ENCODE data around the gene STX11. TPM values are rescaled to one million over a fixed set of nuclear protein-coding genes. Genes with fewer than 3 reads are reported as not detected.

STX11 gene
- total and polyA plus RNA-seq, 8 donors = 1.8 to 31.3 (median 2.5) TPM

GRCh38 chr6:144106206-144106605 lies 44.1 kb upstream of the STX11 start:
- DNase-seq = peak in 2 of 4 donors; percentile 16 to 38
- peak overlapping the region in 1 of 2 donors; percentile 30 for H3K27ac ChIP-seq
- H3K4me3 ChIP-seq = no peak overlapping the region
- intact Hi-C loops (cut with DNase I) = loop anchor here in 1 of 2 donors (5.0 kb wide), 1 partner anchor 111 kb away; no protein-coding TSS in a partner anchor
- H3K36me3 ChIP-seq = no peaks in the 10 kb centered on the region
- no peak for TF ChIP-seq CTCF (IDR thresholded peaks at IDR 0.05)
- no peaks in the 10 kb centered on the region for H3K9me3 ChIP-seq
- no peaks in the 10 kb centered on the region for H3K4me1 ChIP-seq
- peak; percentile 76 for ATAC-seq
- H3K27me3 ChIP-seq = no peaks in the 10 kb centered on the region

DNA sequence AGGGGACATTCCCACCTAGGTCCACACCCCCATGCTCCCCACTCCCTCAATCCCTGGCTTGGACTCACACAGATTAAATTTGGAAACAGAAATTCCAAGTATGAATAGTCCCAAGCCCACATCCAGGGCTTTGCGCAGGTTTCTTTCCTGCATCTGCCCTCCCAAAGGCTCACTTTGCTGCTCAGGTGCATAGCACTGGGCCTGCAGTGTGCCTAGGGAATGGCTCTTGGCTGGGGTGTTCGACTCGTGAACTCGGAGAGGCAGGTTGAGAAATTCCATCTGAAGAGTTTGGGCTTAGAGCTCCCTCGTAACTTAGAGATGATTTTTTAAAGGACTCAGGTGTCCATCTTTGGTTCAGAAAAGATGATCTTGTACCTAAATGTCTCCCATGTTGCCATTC lies 40.1 kb upstream of the STX11 start:
- intact Hi-C loops (cut with DNase I) = no loop called here
- H3K36me3 ChIP-seq = no peaks in the 10 kb centered on the region
- no peaks in the 10 kb centered on the region for H3K27me3 ChIP-seq
- DNase-seq (no peak), ATAC-seq (peak; percentile 65)
- no peaks in the 10 kb centered on the region for H3K9me3 ChIP-seq
- no peak for TF ChIP-seq CTCF (IDR thresholded peaks at IDR 0.05)
- no peaks in the 10 kb centered on the region for H3K4me1 ChIP-seq
- H3K27ac ChIP-seq = peak overlapping the region; percentile 34 to 38
- no peak overlapping the region for H3K4me3 ChIP-seq

DNA sequence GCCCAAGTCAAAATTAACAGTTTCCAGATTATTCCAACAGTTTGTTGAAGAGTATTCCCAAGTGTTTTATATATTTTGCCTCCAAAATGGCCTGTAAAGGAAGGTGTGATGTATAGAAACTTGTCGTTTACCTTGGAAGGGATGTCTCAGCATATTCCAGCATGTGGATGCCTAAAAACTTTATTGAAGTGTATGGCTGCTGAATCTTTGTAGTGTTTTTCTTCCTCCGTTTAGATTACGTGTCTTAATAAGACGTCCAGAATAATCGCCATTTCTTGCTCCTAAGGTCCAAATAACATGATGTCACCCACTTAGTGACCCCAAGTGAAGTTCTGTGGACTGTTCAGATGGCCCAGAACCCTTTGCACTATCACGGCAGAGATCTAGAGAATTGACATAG lies 37.0 kb upstream of the STX11 start:
- no peaks in the 10 kb centered on the region for H3K4me1 ChIP-seq
- no peak overlapping the region for H3K4me3 ChIP-seq
- no peak for TF ChIP-seq CTCF (IDR thresholded peaks at IDR 0.05)
- ATAC-seq (no peak), DNase-seq (no peak)
- H3K9me3 ChIP-seq = no peaks in the 10 kb centered on the region
- intact Hi-C loops (cut with DNase I) = no loop called here
- no peaks in the 10 kb centered on the region for H3K36me3 ChIP-seq
- H3K27ac ChIP-seq = no peak overlapping the region
- no peaks in the 10 kb centered on the region for H3K27me3 ChIP-seq

DNA sequence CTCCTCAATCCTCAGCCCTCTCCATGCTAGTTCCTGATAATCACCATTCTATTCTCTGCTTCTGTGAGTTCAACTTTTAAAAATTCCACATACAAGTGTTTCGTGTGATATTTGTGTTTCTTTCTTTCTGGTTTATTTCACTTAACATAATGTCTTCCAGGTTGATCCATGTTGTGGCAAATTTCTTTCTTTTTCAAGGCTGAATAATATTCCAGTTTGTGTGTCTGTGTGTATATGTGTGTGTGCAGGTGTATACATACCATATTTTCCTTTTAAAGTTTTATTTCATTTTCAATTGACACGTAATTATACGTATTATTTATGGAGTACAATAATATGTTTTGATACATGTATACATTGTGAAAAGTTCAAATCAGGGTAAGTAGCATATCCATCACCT lies 35.1 kb upstream of the STX11 start:
- Histone ChIP-seq H3K36me3 (no peaks in the 10 kb centered on the region), H3K4me3 (no peak overlapping the region), H3K27me3 (no peaks in the 10 kb centered on the region), H3K4me1 (no peaks in the 10 kb centered on the region), H3K9me3 (no peaks in the 10 kb centered on the region), H3K27ac (no peak overlapping the region)
- ATAC-seq (no peak), DNase-seq (no peak)
- TF ChIP-seq CTCF (IDR thresholded peaks at IDR 0.05) = no peak
- intact Hi-C loops (cut with DNase I) = no loop called here

- Histone ChIP-seq H3K4me3 (no peak overlapping the region), H3K36me3 (no peaks in the 10 kb centered on the region), H3K4me1 (peaks cover 0 to 12% of the 10 kb centered on the region in 2 donors), H3K27me3 (no peaks in the 10 kb centered on the region), H3K27ac (no peak overlapping the region), H3K9me3 (no peaks in the 10 kb centered on the region)
- intact Hi-C loops (cut with DNase I) = no loop called here
- no peak for DNase-seq
- no peak for TF ChIP-seq CTCF (IDR thresholded peaks at IDR 0.05)
- no peak for ATAC-seq
Observed at GRCh38 chr6:144119376-144119775, 30.9 kb upstream of the STX11 start.
